Measurements from ENCODE around the gene TMEFF2. TPM values are rescaled to one million over a fixed set of nuclear protein-coding genes. Genes with fewer than 3 reads are reported as not detected.
A peak's percentile ranks its signal among the peaks of the same experiment; 100 is the strongest.

Gene TMEFF2
- polyA plus RNA-seq, 1 of the 3 experiments (the other 2 are of a cell fraction) = 5.4 TPM

- TF ChIP-seq ZBTB33 (IDR thresholded peaks at IDR 0.05; ENCODE audit: borderline replicate concordance, low read depth) = no peak
- TF ChIP-seq EP300 (IDR thresholded peaks at IDR 0.05; ENCODE audit: borderline replicate concordance in 1 of 2, low read depth in 1 of 2, low read length in 1 of 2) = peak in 1 of 2 experiments; percentile 43; a peak in 1 of 4 replicates
- peak; percentile 72 for TF ChIP-seq FOSL2 (IDR thresholded peaks at IDR 0.05; ENCODE audit: borderline replicate concordance, low read depth)
- no peak for TF ChIP-seq GATA2 (CRISPR knock-in tag; IDR thresholded peaks at IDR 0.05)
- no peak for TF ChIP-seq RAD21 (IDR thresholded peaks at IDR 0.05; ENCODE audit: low read length)
- TF ChIP-seq USF2 (IDR thresholded peaks at IDR 0.05; ENCODE audit: borderline replicate concordance, low read depth, low read length) = no peak
- TF ChIP-seq IRF3 (IDR thresholded peaks at IDR 0.05; ENCODE audit: low read depth, low read length) = no peak
- TF ChIP-seq FOXM1 (IDR thresholded peaks at IDR 0.05; ENCODE audit: low read depth) = no peak
- no peak for TF ChIP-seq YY1 (IDR thresholded peaks at IDR 0.05; ENCODE audit: low read depth)
- TF ChIP-seq POLR2AphosphoS5 (IDR thresholded peaks at IDR 0.05; ENCODE audit: low read depth, low read length) = no peak
- TF ChIP-seq USF1 (IDR thresholded peaks at IDR 0.05; ENCODE audit: borderline replicate concordance, low read depth) = no peak
- no peak for TF ChIP-seq REST (IDR thresholded peaks at IDR 0.05; ENCODE audit: low read depth, low read length)
- TF ChIP-seq NFIC (IDR thresholded peaks at IDR 0.05; ENCODE audit: borderline replicate concordance) = peak; percentile 69
- no peak for TF ChIP-seq CHD2 (IDR thresholded peaks at IDR 0.05; ENCODE audit: low read length, partially characterized antibody)
- TF ChIP-seq RXRA (IDR thresholded peaks at IDR 0.05; ENCODE audit: borderline replicate concordance, low read depth) = no peak
- TF ChIP-seq TEAD4 (IDR thresholded peaks at IDR 0.05; ENCODE audit: borderline replicate concordance, insufficient read depth) = no peak
Observed at GRCh38 chr2:191899410-191899809, 295.3 kb downstream of the TMEFF2 start (continued).
